Stomach (tissue), 19 donors: ENCODE data around the gene ZNF677. TPM values are rescaled to one million over a fixed set of nuclear protein-coding genes. Genes with fewer than 3 reads are reported as not detected.
A peak's percentile ranks its signal among the peaks of the same experiment; 100 is the strongest.
"Not testable (repeated sequence)": the region's sequence is repeated elsewhere in the genome, so short reads cannot be mapped to it uniquely, and the experiment has no call there.

ENCODE experiments used
- DNase-seq, 2 donors: peaks; one replicate each; pipeline versions ENCODE4 v3.0.0 to v3.0.0-alpha.2; 2013 to 2019
- H3K27ac ChIP-seq, 5 donors: fragments of 200-600 bp in 4 of 5; sonication (generic) in 4 of 5; one replicate each; pipeline ENCODE4 v1.5.1; 2013 to 2019; ENCODE audit warnings: mild to moderate bottlenecking in 1 of 5, moderate library complexity in 1 of 5
- H3K27me3 ChIP-seq, 3 donors: fragments of 200-600 bp; sonication (generic); one replicate each; pipeline ENCODE4 v1.5.1; 2017 to 2019; ENCODE audit warnings: mixed run types in 1 of 3
- H3K36me3 ChIP-seq, 4 donors: fragments of 200-600 bp; sonication (generic); 1 replicate in 3 of 4; 2 replicates in 1 of 4; pipeline ENCODE4 v1.5.1; 2016 to 2019
- H3K4me1 ChIP-seq, 4 donors: fragments of 200-600 bp; sonication (generic); one replicate each; pipeline ENCODE4 v1.5.1; 2016 to 2019
- H3K4me3 ChIP-seq, 4 donors: fragments of 200-600 bp; sonication (generic) in 3 of 4; one replicate each; pipeline ENCODE4 v1.5.1; 2016 to 2019; ENCODE audit warnings: mild to moderate bottlenecking in 1 of 4
- H3K9me3 ChIP-seq, 4 donors: fragments of 200-600 bp; sonication (generic); one replicate each; pipeline ENCODE4 v1.5.1; 2016 to 2019
- CTCF ChIP-seq, 7 experiments: fragments of 450-650 bp in 4 of 7; fragments of 200-600 bp in 3 of 7; sonication (generic) in 3 of 7; IDR thresholded peaks; one replicate each; pipeline ENCODE4 v1.5.1; 2016 to 2019; ENCODE audit warnings: antibody characterized with exemption in 7 of 7, control low read depth in 2 of 7, mild to moderate bottlenecking in 1 of 7
- EP300 ChIP-seq: sonication (generic); formaldehyde crosslinking; IDR thresholded peaks from one replicate; pipeline ENCODE4 v1.6.1; 2017; ENCODE audit warnings: antibody characterized with exemption
- POLR2A ChIP-seq, 4 donors: fragments of 450-650 bp; IDR thresholded peaks; one replicate each; pipeline ENCODE4 v1.6.1; 2016; ENCODE audit warnings: antibody characterized with exemption in 4 of 4, control low read depth in 2 of 4, mild to moderate bottlenecking in 1 of 4, moderate library complexity in 1 of 4
- POLR2AphosphoS5 ChIP-seq, 3 donors: sonication (generic); formaldehyde crosslinking; IDR thresholded peaks; one replicate each; pipeline ENCODE4 v1.6.1; 2016; ENCODE audit warnings: antibody characterized with exemption in 3 of 3
- WGBS, 5 donors: extraction: QIAGEN DNeasy Blood & Tissue Kit in 3 of 5; methylation state at CpG; one replicate each; pipeline versions ENCODE4 v1.1.5 to v1.1.7; 2013 to 2018; 5-methylcytosine and 5-hydroxymethylcytosine counted together
- intact Hi-C: fragments of 100-400 bp; cut with DNase I; formaldehyde crosslinking; loops from one replicate; pipeline ENCODE4 v1.15.1; 2023; ENCODE audit warnings: low total_unique reads
- long read RNA-seq, 10 donors: transcript quantifications; one replicate each; lab custom pipeline, GENCODE V29; 2026
- polyA plus RNA-seq, 3 donors: library from polyadenylated mRNA; stranded (reverse); fragments of 200-250 nt; gene quantifications; one replicate each; pipeline ENCODE4 v1.2.3, GENCODE V29; 2013
- total RNA-seq, 5 donors: library from RNA; depleted of rRNA; stranded (reverse); fragments of >200 nt; gene quantifications; one replicate each; pipeline versions ENCODE4 v1.1.0 to v1.2.3, GENCODE V29; 2014 to 2016
- donor health status: healthy with polysubstance abuse.
- donor health status: Bipolar disorder and iron deficiency.
- donor health status: healthy.

The ZNF677 gene
- total RNA-seq (10 to 100 TPM in 1 of 5 donors, 1 to 10 TPM in 2, not detected in 2; 6.5 to 35.6 (median 9.8) TPM), polyA plus RNA-seq (10 to 100 TPM in 1 of 3 donors, 1 to 10 TPM in 2; 6.2 to 11.2 (median 7.5) TPM)
- long read RNA-seq, donor 1, partial matches to known transcripts, result 0 of 7 reads
- long read RNA-seq, donor 1, other reads (novel, unspliced or antisense), result 0 of 7 reads
- long read RNA-seq, donor 2, partial matches to known transcripts, result 0 of 6 reads
- long read RNA-seq, donor 2, other reads (novel, unspliced or antisense), result 0 of 6 reads
- long read RNA-seq, donor 3, transcript ZNF677-209 (1 exons, 3,207 nt), result major isoform, 7 of 9 reads
- long read RNA-seq, donor 3, partial matches to known transcripts, result 0 of 9 reads
- long read RNA-seq, donor 3, other reads (novel, unspliced or antisense), result 0 of 9 reads
- long read RNA-seq, donor 4, partial matches to known transcripts, result 0 of 1 reads
- long read RNA-seq, donor 4, other reads (novel, unspliced or antisense), result 0 of 1 reads
- long read RNA-seq, donor 5, transcript ZNF677-209 (1 exons, 3,207 nt), result major isoform, 8 of 15 reads
- long read RNA-seq, donor 5, partial matches to known transcripts, result 0 of 15 reads
- long read RNA-seq, donor 5, other reads (novel, unspliced or antisense), result 0 of 15 reads
- long read RNA-seq, donor 6, transcript ZNF677-209 (1 exons, 3,207 nt), result major isoform, 9 of 17 reads
- long read RNA-seq, donor 6, transcript ZNF677-211 (4 exons, 719 nt), result minor isoform, 5 of 17 reads
- long read RNA-seq, donor 6, partial matches to known transcripts, result 0 of 17 reads
- long read RNA-seq, donor 6, other reads (novel, unspliced or antisense), result 0 of 17 reads
- long read RNA-seq, donor 7, transcript ZNF677-209 (1 exons, 3,207 nt), result major isoform, 7 of 17 reads
- long read RNA-seq, donor 7, partial matches to known transcripts, result 0 of 17 reads
- long read RNA-seq, donor 7, other reads (novel, unspliced or antisense), result 0 of 17 reads
- long read RNA-seq, donor 8, transcript ZNF677-209 (1 exons, 3,207 nt), result major isoform, 10 of 15 reads
- long read RNA-seq, donor 8, partial matches to known transcripts, result 0 of 15 reads
- long read RNA-seq, donor 8, other reads (novel, unspliced or antisense), result 0 of 15 reads
- long read RNA-seq, donor 9, transcript ZNF677-209 (1 exons, 3,207 nt), result major isoform, 18 of 25 reads
- long read RNA-seq, donor 9, partial matches to known transcripts, result 0 of 25 reads
- long read RNA-seq, donor 9, other reads (novel, unspliced or antisense), result 0 of 25 reads
- long read RNA-seq, donor 10, partial matches to known transcripts, result 0 of 4 reads
- long read RNA-seq, donor 10, other reads (novel, unspliced or antisense), result 0 of 4 reads

GRCh38 chr19:53254411-53255341 is at the start of gene ZNF677:
ZNF677 (minus strand) TSS chr19:53254873; CDS start chr19:53251550, 3,323 bp downstream.
- Histone ChIP-seq H3K36me3 (peaks cover 15 to 34% (median 32%) of the 10 kb centered on the region in 4 donors), H3K9me3 (peaks cover 0 to 70% (median 36%) of the 10 kb centered on the region in 4 donors), H3K4me1 (peaks cover 0 to 16% (median 7%) of the 10 kb centered on the region in 4 donors), H3K4me3 (peak within 1 kb of the TSS; percentile 61 to 94 (median 70)), H3K27ac (peak within 1 kb of the TSS; percentile 51 to 86 (median 72)), H3K27me3 (no peaks in the 10 kb centered on the region)
- DNase-seq, result peak; percentile 74 to 97
- peak; percentile 26 to 79 (median 40) for TF ChIP-seq POLR2AphosphoS5 (IDR thresholded peaks at IDR 0.05)
- no peak for TF ChIP-seq EP300
- intact Hi-C loops, result no loop called here
- 3 to 6% (median 4%) methylated on average over 69 to 72 of the region's 72 CpGs for WGBS, 5 donors

- 40 to 60% (median 57%) methylated on average over 1 to 2 of the region's 8 CpGs; no CpG with 5 or more reads in 2 of the 5 donors for WGBS, 5 donors
- H3K27ac ChIP-seq, DNase-seq, H3K4me1 ChIP-seq, H3K4me3 ChIP-seq, H3K36me3 ChIP-seq, intact Hi-C loops: not testable (repeated sequence)
- peaks cover 0 to 19% (median 9%) of the 10 kb centered on the region in 4 donors for H3K9me3 ChIP-seq
- H3K27me3 ChIP-seq, result peaks cover 0 to 22% (median 0%) of the 10 kb centered on the region in 3 donors
These were observed 46.7 kb upstream of the ZNF677 start for GRCh38 chr19:53301341-53301740.

GRCh38 chr19:53294786-53295441 is 40.2 kb upstream of the ZNF677 start:
- H3K4me1 ChIP-seq, result no peaks in the 10 kb centered on the region
- no peak overlapping the region for H3K27ac ChIP-seq
- WGBS, 5 donors, result 69 to 91% (median 85%) methylated on average over 7 of the region's 7 CpGs
- no peaks in the 10 kb centered on the region for H3K36me3 ChIP-seq
- peaks cover 9 to 68% (median 46%) of the 10 kb centered on the region in 4 donors for H3K9me3 ChIP-seq
- TF ChIP-seq POLR2AphosphoS5 (IDR thresholded peaks at IDR 0.05), result no peak
- no peak for TF ChIP-seq EP300
- no peak for TF ChIP-seq POLR2A (IDR thresholded peaks at IDR 0.05)
- TF ChIP-seq CTCF (IDR thresholded peaks at IDR 0.05), result no peak
- DNase-seq, result no peak
- no peaks in the 10 kb centered on the region for H3K27me3 ChIP-seq
- intact Hi-C loops, result no loop called here
- H3K4me3 ChIP-seq, result no peak overlapping the region

GRCh38 chr19:53290758-53291549 is 36.3 kb upstream of the ZNF677 start:
- Histone ChIP-seq H3K27ac (no peak overlapping the region), H3K36me3 (no peaks in the 10 kb centered on the region), H3K4me3 (no peak overlapping the region), H3K27me3 (no peaks in the 10 kb centered on the region), H3K9me3 (peaks cover 9 to 76% (median 39%) of the 10 kb centered on the region in 4 donors), H3K4me1 (no peaks in the 10 kb centered on the region)
- DNase-seq, result no peak
- WGBS, 5 donors, result 88 to 92% (median 90%) methylated on average over 47 of the region's 47 CpGs
- no peak for TF ChIP-seq EP300
- TF ChIP-seq POLR2A (IDR thresholded peaks at IDR 0.05), result no peak
- TF ChIP-seq POLR2AphosphoS5 (IDR thresholded peaks at IDR 0.05), result no peak
- TF ChIP-seq CTCF (IDR thresholded peaks at IDR 0.05), result no peak
- intact Hi-C loops, result no loop called here
